ENCODE measurements around the gene SLC44A5.

The SLC44A5 gene

DNA sequence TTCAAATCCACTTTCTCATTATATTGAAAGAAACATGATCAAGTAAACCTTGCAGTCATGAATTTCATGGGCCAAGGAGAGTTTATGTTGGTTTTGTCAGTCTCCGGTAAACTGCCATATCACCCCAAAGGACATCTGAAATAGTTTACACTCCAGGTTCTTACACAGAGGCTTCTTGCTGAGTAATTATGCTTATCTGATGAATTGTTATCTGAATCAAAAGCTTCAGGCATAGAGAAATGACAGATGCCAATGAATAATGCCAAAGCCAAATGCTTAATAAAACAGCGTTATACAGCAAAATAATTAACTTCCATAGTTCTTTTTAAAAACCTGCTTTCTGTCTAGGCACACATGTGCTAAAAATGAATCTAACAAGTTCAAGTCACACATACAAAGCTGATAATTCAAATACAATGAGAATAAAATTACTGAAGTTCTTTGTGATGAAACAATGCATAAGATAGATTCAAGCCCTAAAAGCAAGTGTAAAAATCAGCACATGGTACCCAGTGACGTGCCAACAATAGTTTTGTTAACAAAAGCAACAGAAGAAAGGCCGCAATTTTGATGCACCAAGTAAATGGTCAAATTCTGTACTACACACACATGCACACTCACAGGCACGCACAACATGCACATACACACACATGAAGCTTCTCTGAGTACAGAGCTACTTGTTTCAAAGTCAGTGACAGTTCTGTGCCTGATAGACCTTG is 109.2 kb downstream of the SLC44A5 start:
- Histone ChIP-seq H3K27me3 (ENCODE audit: control insufficient read depth in 3 of 3, insufficient read depth in 3 of 3, low read depth in 1 of 3, low read length in 3 of 3) (no peaks in the 10 kb centered on the region), H3K36me3 (replicated peaks in 1 of 2; ENCODE audit: control insufficient read depth in 2 of 2, insufficient read depth in 2 of 2, low read length in 2 of 2) (no peaks in the 10 kb centered on the region), H3K23ac (ENCODE audit: low read depth, low read length, poor library complexity) (no peak overlapping the region), H3K18ac (ENCODE audit: low read length) (no peak overlapping the region), H2BK12ac (ENCODE audit: low read length) (no peak overlapping the region), H3K9me3 (replicated peaks in 1 of 2; ENCODE audit: control insufficient read depth in 2 of 2, insufficient read depth in 1 of 2, low read depth in 1 of 2, low read length in 2 of 2) (peaks cover 0 to 7% of the 10 kb centered on the region in 2 donors), H2BK15ac (ENCODE audit: low read length) (no peak overlapping the region), H2BK5ac (ENCODE audit: low read length) (no peak overlapping the region), H3K4me3 (ENCODE audit: low read length in 2 of 2) (no peak overlapping the region), H4K8ac (ENCODE audit: low read depth, low read length) (no peak overlapping the region), H3K4me2 (ENCODE audit: insufficient read depth, low read length, poor library complexity, severe bottlenecking) (no peak overlapping the region), H3K14ac (ENCODE audit: low read length) (no peak overlapping the region), H2AK5ac (ENCODE audit: low read depth, low read length) (no peak overlapping the region), H2AFZ (ENCODE audit: low read length) (no peak overlapping the region), H3K4me1 (ENCODE audit: control insufficient read depth in 2 of 2, insufficient read depth in 1 of 2, low read depth in 1 of 2, low read length in 2 of 2) (peaks cover 0 to 2% of the 10 kb centered on the region in 2 donors), H3K9ac (ENCODE audit: low read depth, low read length, poor library complexity) (no peak overlapping the region), H3K79me1 (ENCODE audit: low read depth, low read length) (no peaks in the 10 kb centered on the region), H3K27ac (replicated peaks; ENCODE audit: low read length) (no peak overlapping the region), H2BK120ac (ENCODE audit: low read depth, low read length) (no peak overlapping the region), H4K91ac (ENCODE audit: low read depth, low read length, poor library complexity) (no peak overlapping the region), H3K4ac (ENCODE audit: low read length) (no peak overlapping the region)
- WGBS, 2 donors (ENCODE audit: extremely low coverage in 2 of 2, insufficient read length in 2 of 2, insufficient replicate concordance in 1 of 2) = no CpG with 5 or more reads among the region's 5 CpGs
- DNase-seq (ENCODE audit: low spot score) = no peak

DNA sequence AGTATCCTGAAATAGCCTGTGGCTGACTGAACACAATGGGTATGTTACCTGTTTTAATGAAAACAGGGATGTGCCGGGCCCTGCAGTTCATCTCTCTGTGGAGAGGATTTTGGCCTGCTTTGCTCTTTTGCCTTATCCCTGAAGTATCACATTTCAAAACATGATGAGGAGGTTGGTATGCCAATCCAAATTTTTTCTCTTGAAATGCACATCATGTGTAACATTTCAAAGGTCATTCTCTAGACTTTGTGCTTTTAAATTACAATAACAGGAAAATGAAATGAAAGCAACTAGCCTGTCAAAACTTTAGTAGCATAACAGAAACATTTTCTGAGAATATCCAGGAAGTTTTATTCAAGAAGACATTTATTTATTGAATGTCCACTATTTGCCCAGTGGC is 118.9 kb downstream of the SLC44A5 start:
- H3K4ac ChIP-seq (ENCODE audit: low read length) = no peak overlapping the region
- no peaks in the 10 kb centered on the region for H3K4me1 ChIP-seq (ENCODE audit: control insufficient read depth in 2 of 2, insufficient read depth in 1 of 2, low read depth in 1 of 2, low read length in 2 of 2)
- H3K9me3 ChIP-seq (replicated peaks in 1 of 2; ENCODE audit: control insufficient read depth in 2 of 2, insufficient read depth in 1 of 2, low read depth in 1 of 2, low read length in 2 of 2) = peaks cover 0 to 3% of the 10 kb centered on the region in 2 donors
- H4K8ac ChIP-seq (ENCODE audit: low read depth, low read length) = no peak overlapping the region
- no peak overlapping the region for H3K4me3 ChIP-seq (ENCODE audit: low read length in 2 of 2)
- no peak overlapping the region for H3K23ac ChIP-seq (ENCODE audit: low read depth, low read length, poor library complexity)
- H3K36me3 ChIP-seq (replicated peaks in 1 of 2; ENCODE audit: control insufficient read depth in 2 of 2, insufficient read depth in 2 of 2, low read length in 2 of 2) = no peaks in the 10 kb centered on the region
- no peak overlapping the region for H2BK15ac ChIP-seq (ENCODE audit: low read length)
- H3K4me2 ChIP-seq (ENCODE audit: insufficient read depth, low read length, poor library complexity, severe bottlenecking) = no peak overlapping the region
- no peak overlapping the region for H3K18ac ChIP-seq (ENCODE audit: low read length)
- H2AFZ ChIP-seq (ENCODE audit: low read length) = no peak overlapping the region
- no peaks in the 10 kb centered on the region for H3K79me1 ChIP-seq (ENCODE audit: low read depth, low read length)
- no peaks in the 10 kb centered on the region for H3K27me3 ChIP-seq (ENCODE audit: control insufficient read depth in 3 of 3, insufficient read depth in 3 of 3, low read depth in 1 of 3, low read length in 3 of 3)
- H3K9ac ChIP-seq (ENCODE audit: low read depth, low read length, poor library complexity) = no peak overlapping the region
- WGBS, 2 donors (ENCODE audit: extremely low coverage in 2 of 2, insufficient read length in 2 of 2, insufficient replicate concordance in 1 of 2) = no CpG with 5 or more reads among the region's 1 CpG
- no peak overlapping the region for H3K27ac ChIP-seq (replicated peaks; ENCODE audit: low read length)
- H3K14ac ChIP-seq (ENCODE audit: low read length) = no peak overlapping the region
- no peak overlapping the region for H2BK120ac ChIP-seq (ENCODE audit: low read depth, low read length)
- no peak overlapping the region for H4K91ac ChIP-seq (ENCODE audit: low read depth, low read length, poor library complexity)
- H2AK5ac ChIP-seq (ENCODE audit: low read depth, low read length) = no peak overlapping the region
- H2BK12ac ChIP-seq (ENCODE audit: low read length) = no peak overlapping the region
- DNase-seq (ENCODE audit: low spot score) = no peak
- no peak overlapping the region for H2BK5ac ChIP-seq (ENCODE audit: low read length)

DNA sequence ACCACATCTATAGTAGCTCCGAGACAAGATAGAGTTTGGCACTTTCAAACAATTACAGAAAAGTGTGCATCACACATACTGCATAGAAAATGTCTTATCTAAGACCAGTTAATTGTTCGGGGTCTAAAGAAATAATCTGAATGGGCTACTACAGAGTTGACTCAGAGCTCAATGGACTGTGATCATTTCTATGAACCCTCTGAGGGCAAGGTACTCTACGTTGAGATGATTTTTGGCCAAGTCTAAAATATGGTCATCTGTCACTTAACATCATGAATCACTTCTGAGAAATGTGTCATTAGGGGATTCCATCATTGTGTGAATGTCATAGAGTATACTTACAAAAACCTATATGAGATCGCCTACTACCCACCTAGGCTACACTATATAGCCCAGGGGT is 123.5 kb downstream of the SLC44A5 start:
- Histone ChIP-seq H3K14ac (ENCODE audit: low read length) (no peak overlapping the region), H4K91ac (ENCODE audit: low read depth, low read length, poor library complexity) (no peak overlapping the region), H3K79me1 (ENCODE audit: low read depth, low read length) (no peaks in the 10 kb centered on the region), H3K4ac (ENCODE audit: low read length) (no peak overlapping the region), H3K23ac (ENCODE audit: low read depth, low read length, poor library complexity) (no peak overlapping the region), H3K18ac (ENCODE audit: low read length) (no peak overlapping the region), H3K9ac (ENCODE audit: low read depth, low read length, poor library complexity) (no peak overlapping the region), H2BK120ac (ENCODE audit: low read depth, low read length) (no peak overlapping the region), H2BK5ac (ENCODE audit: low read length) (no peak overlapping the region), H2BK12ac (ENCODE audit: low read length) (no peak overlapping the region), H2BK15ac (ENCODE audit: low read length) (no peak overlapping the region), H3K27ac (replicated peaks; ENCODE audit: low read length) (no peak overlapping the region), H3K9me3 (replicated peaks in 1 of 2; ENCODE audit: control insufficient read depth in 2 of 2, insufficient read depth in 1 of 2, low read depth in 1 of 2, low read length in 2 of 2) (peaks cover 4 to 16% of the 10 kb centered on the region in 2 donors), H3K36me3 (replicated peaks in 1 of 2; ENCODE audit: control insufficient read depth in 2 of 2, insufficient read depth in 2 of 2, low read length in 2 of 2) (no peaks in the 10 kb centered on the region), H3K4me3 (ENCODE audit: low read length in 2 of 2) (no peak overlapping the region), H2AK5ac (ENCODE audit: low read depth, low read length) (no peak overlapping the region), H3K4me2 (ENCODE audit: insufficient read depth, low read length, poor library complexity, severe bottlenecking) (no peak overlapping the region), H2AFZ (ENCODE audit: low read length) (no peak overlapping the region), H4K8ac (ENCODE audit: low read depth, low read length) (no peak overlapping the region), H3K4me1 (ENCODE audit: control insufficient read depth in 2 of 2, insufficient read depth in 1 of 2, low read depth in 1 of 2, low read length in 2 of 2) (no peaks in the 10 kb centered on the region), H3K27me3 (ENCODE audit: control insufficient read depth in 3 of 3, insufficient read depth in 3 of 3, low read depth in 1 of 3, low read length in 3 of 3) (no peaks in the 10 kb centered on the region)
- WGBS, 2 donors (ENCODE audit: extremely low coverage in 2 of 2, insufficient read length in 2 of 2, insufficient replicate concordance in 1 of 2) = no CpG with 5 or more reads among the region's 4 CpGs
- no peak for DNase-seq (ENCODE audit: low spot score)

DNA sequence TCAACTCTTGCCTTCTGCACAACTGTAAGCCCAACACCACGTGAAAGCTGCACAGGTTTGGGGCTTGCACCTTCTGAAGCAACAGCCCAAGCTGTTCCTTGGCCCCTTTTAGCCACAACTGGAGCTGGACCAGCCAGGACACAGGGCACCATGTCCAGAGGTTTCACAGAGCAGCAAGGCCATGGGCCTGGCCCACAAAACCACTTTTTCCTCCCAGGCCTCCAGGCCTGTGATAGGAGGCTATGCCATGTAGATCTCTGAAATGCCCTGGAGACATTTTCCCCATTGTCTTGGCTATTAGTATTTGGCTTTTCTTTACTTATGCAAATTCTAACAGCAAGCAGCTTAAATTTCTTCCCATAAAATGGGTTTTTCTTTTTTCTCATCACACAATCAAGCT is 126.1 kb downstream of the SLC44A5 start:
- Histone ChIP-seq H4K91ac (ENCODE audit: low read depth, low read length, poor library complexity) (no peak overlapping the region), H3K9me3 (replicated peaks in 1 of 2; ENCODE audit: control insufficient read depth in 2 of 2, insufficient read depth in 1 of 2, low read depth in 1 of 2, low read length in 2 of 2) (peaks cover 4 to 16% of the 10 kb centered on the region in 2 donors), H2AK5ac (ENCODE audit: low read depth, low read length) (no peak overlapping the region), H2BK120ac (ENCODE audit: low read depth, low read length) (no peak overlapping the region), H3K18ac (ENCODE audit: low read length) (no peak overlapping the region), H3K4me3 (ENCODE audit: low read length in 2 of 2) (no peak overlapping the region), H3K4ac (ENCODE audit: low read length) (no peak overlapping the region), H3K9ac (ENCODE audit: low read depth, low read length, poor library complexity) (no peak overlapping the region), H3K4me2 (ENCODE audit: insufficient read depth, low read length, poor library complexity, severe bottlenecking) (no peak overlapping the region), H2BK15ac (ENCODE audit: low read length) (no peak overlapping the region), H3K4me1 (ENCODE audit: control insufficient read depth in 2 of 2, insufficient read depth in 1 of 2, low read depth in 1 of 2, low read length in 2 of 2) (no peaks in the 10 kb centered on the region), H4K8ac (ENCODE audit: low read depth, low read length) (no peak overlapping the region), H3K27ac (replicated peaks; ENCODE audit: low read length) (no peak overlapping the region), H3K14ac (ENCODE audit: low read length) (no peak overlapping the region), H2AFZ (ENCODE audit: low read length) (no peak overlapping the region), H3K79me1 (ENCODE audit: low read depth, low read length) (no peaks in the 10 kb centered on the region), H3K27me3 (ENCODE audit: control insufficient read depth in 3 of 3, insufficient read depth in 3 of 3, low read depth in 1 of 3, low read length in 3 of 3) (no peaks in the 10 kb centered on the region), H3K36me3 (replicated peaks in 1 of 2; ENCODE audit: control insufficient read depth in 2 of 2, insufficient read depth in 2 of 2, low read length in 2 of 2) (no peaks in the 10 kb centered on the region), H3K23ac (ENCODE audit: low read depth, low read length, poor library complexity) (no peak overlapping the region), H2BK12ac (ENCODE audit: low read length) (no peak overlapping the region), H2BK5ac (ENCODE audit: low read length) (no peak overlapping the region)
- no peak for DNase-seq (ENCODE audit: low spot score)
- no CpG with 5 or more reads among the region's 1 CpG for WGBS, 2 donors (ENCODE audit: extremely low coverage in 2 of 2, insufficient read length in 2 of 2, insufficient replicate concordance in 1 of 2)
